ENCODE results near the gene GLMP. TPM values are rescaled to one million over a fixed set of nuclear protein-coding genes. Genes with fewer than 3 reads are reported as not detected.

GLMP gene
- total and polyA plus RNA-seq, 2 of the 13 experiments (the other 11 are each of a cell fraction or from before 2014, with no cell fraction given), result 44.6 to 75.8 TPM

GRCh38 chr1:156295391-156295947 is at the start of gene GLMP (continued):
- TF ChIP-seq ZNF710 (CRISPR knock-in tag; IDR thresholded peaks at IDR 0.05; ENCODE audit: borderline replicate concordance), result no peak
- TF ChIP-seq ZNF224 (CRISPR knock-in tag; IDR thresholded peaks at IDR 0.05), result no peak
- TF ChIP-seq ZNF234 (CRISPR knock-in tag; conservative IDR thresholded peaks at IDR 0.05), result no peak
- no peak for TF ChIP-seq ZNF451 (CRISPR knock-in tag; IDR thresholded peaks at IDR 0.05)
- TF ChIP-seq HNF4A (CRISPR knock-in tag; IDR thresholded peaks at IDR 0.05), result 0 out of 2 replicates have a peak, but pooled peaks have one; percentile 3
- TF ChIP-seq ZNF879 (CRISPR knock-in tag; IDR thresholded peaks at IDR 0.05), result no peak
- TF ChIP-seq GRHL1 (CRISPR knock-in tag; conservative IDR thresholded peaks at IDR 0.05), result no peak
- TF ChIP-seq TAF15 (IDR thresholded peaks at IDR 0.05; ENCODE audit: low read depth, low read length, poor library complexity, severe bottlenecking), result no peak
- TF ChIP-seq ZNF816 (CRISPR knock-in tag; IDR thresholded peaks at IDR 0.05; ENCODE audit: borderline replicate concordance), result no peak
- TF ChIP-seq ZNF614 (CRISPR knock-in tag; IDR thresholded peaks at IDR 0.05; ENCODE audit: borderline replicate concordance), result no peak
- no peak for TF ChIP-seq CHD2 (IDR thresholded peaks at IDR 0.05; ENCODE audit: low read depth, low read length)
- no peak for TF ChIP-seq NKX3-1 (CRISPR knock-in tag; IDR thresholded peaks at IDR 0.05)
- no peak for TF ChIP-seq SYNCRIP (IDR thresholded peaks at IDR 0.05; ENCODE audit: insufficient read depth, low read depth, low read length)
- no peak for TF ChIP-seq BCL3 (CRISPR knock-in tag; IDR thresholded peaks at IDR 0.05)
- no peak for TF ChIP-seq ZBTB39 (CRISPR knock-in tag; IDR thresholded peaks at IDR 0.05)
- no peak; the same call in 1 of the 2 replicates for TF ChIP-seq ZBTB25 (CRISPR knock-in tag; IDR thresholded peaks at IDR 0.05)
- TF ChIP-seq ZNF430 (CRISPR knock-in tag; IDR thresholded peaks at IDR 0.05), result no peak
- TF ChIP-seq ZNF547 (CRISPR knock-in tag; IDR thresholded peaks at IDR 0.05), result no peak
- TF ChIP-seq PBX3 (CRISPR knock-in tag; IDR thresholded peaks at IDR 0.05; ENCODE audit: borderline replicate concordance), result no peak
- TF ChIP-seq POGZ (CRISPR knock-in tag; IDR thresholded peaks at IDR 0.05), result no peak
- TF ChIP-seq HMGA1 (CRISPR knock-in tag; conservative IDR thresholded peaks at IDR 0.05), result no peak
